ENCODE measurements around the gene RET.
"Not testable (repeated sequence)": the region's sequence is repeated elsewhere in the genome, so short reads cannot be mapped to it uniquely, and the experiment has no call there.

Gene RET

DNA sequence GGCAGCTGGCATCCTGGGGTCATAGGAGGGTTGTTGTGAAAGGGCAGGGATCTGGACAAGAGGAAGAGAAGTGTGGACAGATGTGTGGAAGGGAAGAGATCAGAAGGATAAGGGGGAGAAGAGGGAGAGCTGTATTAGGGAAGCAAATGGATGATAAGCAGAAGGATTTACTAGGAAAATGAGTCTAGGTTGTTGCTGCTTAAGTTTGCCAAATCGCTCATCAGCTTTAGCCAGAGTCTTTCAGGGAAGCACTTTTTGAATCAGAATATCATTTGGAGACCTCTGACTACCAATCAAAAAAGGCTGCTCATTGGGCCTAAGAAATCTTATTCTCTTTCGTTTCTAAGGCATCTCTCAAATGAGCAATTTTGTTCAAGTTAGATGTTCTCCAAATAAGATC lies 58.8 kb downstream of the RET start:
- no peak for DNase-seq (ENCODE audit: low read depth in 2 of 2)

DNA sequence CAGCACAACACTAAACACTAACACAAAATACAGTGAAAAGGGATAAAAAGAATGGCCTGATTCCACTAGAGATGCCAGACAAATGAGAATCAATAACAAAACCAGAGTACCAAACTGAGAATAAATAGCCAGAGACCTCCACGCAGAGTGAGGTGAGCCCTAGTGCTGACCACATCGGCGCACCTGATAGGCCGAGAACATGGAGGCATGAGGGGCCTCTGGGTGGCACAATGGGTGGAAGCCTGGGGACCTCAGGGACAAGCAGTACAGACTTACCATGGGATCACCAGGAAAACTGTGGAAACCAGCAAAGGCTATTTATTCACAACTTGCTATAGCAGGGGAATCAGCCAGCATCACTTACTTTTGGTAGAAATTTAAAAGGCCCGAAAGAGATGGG lies 59.6 kb downstream of the RET start:
- no peak for DNase-seq (ENCODE audit: low read depth in 2 of 2)

DNA sequence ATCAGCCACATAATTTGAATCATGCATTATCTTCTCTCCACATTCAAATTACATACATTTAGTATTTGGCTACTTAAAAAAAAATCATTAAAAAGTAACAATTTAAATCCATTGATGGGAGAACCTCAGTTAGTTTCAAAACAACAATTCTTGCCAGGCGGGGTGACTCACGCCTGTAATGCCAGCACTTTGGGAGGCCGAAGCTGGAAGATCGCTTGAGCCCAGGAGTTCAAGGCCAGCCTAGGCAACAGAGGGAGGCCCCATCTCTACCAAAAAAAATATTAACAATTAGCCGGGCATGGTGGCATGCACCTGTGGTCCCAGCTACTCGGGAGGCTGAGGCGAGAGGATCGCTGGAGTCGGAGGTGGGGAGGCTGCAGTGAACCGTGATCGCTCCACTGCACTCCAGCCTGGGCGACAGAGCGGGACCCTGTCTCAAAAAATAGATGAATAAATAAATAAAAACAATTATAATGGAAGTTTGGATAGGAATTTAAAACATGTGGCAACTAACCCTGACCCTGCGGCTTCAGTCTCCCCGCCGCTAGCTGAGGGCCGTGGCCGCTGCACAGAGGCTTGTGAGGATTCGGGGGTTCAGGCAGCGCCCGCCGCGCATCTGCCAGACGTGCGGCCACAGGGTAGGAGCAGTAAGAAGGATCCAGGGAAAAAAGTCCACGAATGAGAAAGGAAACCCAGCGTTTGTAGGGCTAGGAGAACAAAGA lies 60.3 kb downstream of the RET start:
- no peak for DNase-seq (ENCODE audit: low read depth in 2 of 2)

DNA sequence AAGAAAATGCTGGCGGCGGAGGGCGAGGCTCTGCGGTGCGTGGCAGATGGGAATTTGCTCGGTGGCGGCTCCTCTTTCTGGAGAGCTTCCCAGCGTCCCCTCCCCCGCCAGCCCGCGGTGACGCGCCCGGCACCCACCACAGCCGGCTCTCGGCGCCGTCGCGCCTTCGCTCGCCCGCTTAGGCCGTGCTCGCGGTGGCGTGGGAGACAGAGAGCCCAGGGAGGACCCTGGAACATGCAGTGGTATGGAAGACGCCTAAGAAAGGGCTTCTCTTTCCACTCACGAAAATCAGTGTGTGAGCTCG lies 60.8 kb downstream of the RET start:
- no peak for DNase-seq (ENCODE audit: low read depth in 2 of 2)

DNA sequence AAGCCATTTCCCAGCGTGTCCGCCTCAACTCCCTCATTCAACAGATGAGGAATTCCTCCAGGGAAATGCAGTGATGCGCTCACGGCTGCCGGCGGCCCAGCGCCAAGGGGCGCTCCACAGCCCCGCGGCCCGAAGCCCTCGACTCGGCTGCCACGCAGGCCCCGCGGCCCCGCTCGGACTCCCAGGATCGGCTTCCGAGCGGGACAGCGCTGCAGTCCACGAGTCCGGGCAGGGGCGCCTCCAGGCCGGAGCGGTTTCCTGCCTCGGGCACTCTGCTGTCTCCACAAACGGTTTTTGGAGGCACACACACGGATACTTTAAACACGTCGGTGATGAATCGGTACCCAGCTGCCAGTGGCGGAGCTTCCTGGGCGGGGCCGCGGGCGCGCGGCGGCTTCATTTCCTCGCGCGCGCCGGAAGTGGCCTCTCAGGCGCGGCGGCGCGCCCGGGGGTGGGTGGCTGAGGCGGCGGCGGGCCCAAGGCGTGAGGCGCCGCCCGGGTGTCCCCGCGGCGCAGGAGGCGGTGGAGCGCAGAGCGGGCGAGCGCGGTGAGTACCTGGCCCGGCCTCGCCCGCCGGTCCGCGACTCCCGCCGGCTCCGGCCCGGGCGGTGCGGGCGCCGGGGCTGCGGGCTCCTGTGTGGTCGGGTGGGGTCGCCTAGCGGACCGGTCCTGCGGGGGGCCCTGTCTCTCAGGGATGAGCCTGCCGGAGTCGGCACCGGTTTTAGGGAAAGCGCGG lies 61.3 kb downstream of the RET start, which contains the start of gene CSGALNACT2:
Gene CSGALNACT2 (plus strand): TSS at position 425 of the 736 bp plus-strand sequence. CDS start 16,705 bp downstream, outside the sequence.
- peak; percentile 63 to 75 for DNase-seq (ENCODE audit: low read depth in 2 of 2)

- DNase-seq (ENCODE audit: low read depth in 2 of 2), result no peak
Observed at GRCh38 chr10:43138757-43139241, 61.9 kb downstream of the RET start.

DNA sequence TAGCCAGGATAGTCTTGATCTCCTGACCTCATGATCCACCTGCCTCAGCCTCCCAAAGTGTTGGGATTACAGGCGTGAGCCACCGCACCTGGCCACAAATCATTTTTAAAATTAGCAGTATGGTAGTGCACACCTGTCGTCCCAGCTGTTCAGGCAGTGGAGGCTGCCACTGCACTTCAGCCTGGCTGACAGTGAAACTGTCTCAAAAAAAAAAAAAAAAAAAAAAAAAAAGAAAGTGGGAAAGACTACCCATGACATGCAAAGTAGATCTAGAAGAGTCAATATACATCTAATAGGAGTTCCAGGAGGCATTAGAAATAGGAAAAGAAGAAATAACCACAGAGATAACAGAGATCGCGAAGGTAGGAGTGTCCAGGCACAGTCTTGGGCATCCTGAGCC lies 64.6 kb downstream of the RET start:
- DNase-seq (ENCODE audit: low read depth in 2 of 2), result no peak

DNA sequence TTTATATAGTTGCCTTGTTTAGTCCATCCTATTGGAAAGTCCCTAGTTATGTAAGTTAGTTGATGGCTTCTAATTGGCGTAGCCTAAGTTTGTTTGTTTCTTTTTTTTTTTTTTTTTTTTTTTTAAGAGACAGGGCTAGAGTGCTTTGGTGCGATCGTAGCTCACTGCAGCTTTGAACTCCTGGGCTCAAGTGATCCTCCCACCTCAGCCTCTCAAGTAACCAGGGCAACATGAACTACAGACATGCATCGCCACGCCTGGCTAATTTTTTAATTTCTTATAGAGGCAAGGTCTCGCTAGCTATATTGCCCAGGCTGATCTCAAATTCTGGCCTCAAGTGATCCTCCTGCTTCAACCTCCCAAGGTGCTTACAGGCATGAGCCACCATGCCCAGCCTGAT lies 68.4 kb downstream of the RET start:
- DNase-seq (ENCODE audit: low read depth in 2 of 2), result no peak

DNA sequence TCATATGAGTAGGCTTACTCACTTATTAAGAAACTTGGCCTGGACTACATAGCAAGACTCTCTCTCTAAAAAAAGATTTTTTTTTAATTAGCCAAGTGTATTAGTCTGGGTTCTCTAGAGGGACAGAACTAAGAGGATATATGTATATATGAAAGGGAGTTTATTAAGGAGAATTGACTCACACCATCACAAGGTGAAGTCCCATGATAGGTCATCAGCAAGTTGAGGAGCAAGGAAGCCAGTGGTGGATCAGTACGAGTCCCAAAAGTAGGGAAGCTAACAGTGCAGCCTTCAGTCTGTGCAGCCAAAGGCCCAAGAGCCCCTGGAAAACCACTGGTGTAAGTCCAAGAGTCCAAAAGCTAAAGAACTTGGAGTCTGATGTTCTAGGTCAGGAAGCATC lies 69.1 kb downstream of the RET start:
- DNase-seq (ENCODE audit: low read depth in 2 of 2), result not testable (repeated sequence)

- no peak for DNase-seq (ENCODE audit: low read depth in 2 of 2)
Observed at GRCh38 chr10:43151371-43151770, 74.5 kb downstream of the RET start.

- DNase-seq (ENCODE audit: low read depth in 2 of 2), result no peak
Observed at GRCh38 chr10:43153901-43154300, 77.0 kb downstream of the RET start.

DNA sequence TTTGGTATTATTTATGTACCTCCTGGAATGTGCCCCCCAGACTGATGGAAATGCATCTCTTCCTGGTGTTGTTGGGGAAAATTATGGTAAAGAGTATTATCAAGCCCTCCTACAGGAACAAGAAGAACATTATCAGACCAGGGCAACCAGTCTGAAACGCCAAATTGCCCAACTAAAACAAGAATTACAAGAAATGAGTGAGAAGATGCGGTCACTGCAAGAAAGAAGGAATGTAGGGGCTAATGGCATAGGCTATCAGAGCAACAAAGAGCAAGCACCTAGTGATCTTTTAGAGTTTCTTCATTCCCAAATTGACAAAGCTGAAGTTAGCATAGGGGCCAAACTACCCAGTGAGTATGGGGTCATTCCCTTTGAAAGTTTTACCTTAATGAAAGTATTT lies 78.4 kb downstream of the RET start:
- DNase-seq (ENCODE audit: low read depth in 2 of 2), result no peak

DNA sequence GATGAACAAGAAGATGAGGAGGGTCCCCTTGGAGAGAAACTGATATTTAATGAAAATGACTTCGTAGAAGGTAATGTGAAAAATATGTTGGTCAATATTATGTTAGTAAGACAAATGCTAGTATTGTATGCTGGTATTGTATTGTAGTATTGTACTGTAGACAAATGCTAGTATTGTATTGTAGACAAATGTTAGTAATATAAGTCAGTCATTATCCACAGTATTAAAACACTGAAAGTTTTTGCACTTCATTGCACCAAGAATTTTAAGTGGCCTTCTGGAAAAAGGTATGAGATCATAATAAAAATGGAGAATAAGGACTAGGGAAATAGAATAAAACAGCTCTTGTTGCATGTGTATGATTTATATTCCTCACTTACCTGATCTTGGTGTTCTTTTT lies 78.9 kb downstream of the RET start:
- no peak for DNase-seq (ENCODE audit: low read depth in 2 of 2)

DNA sequence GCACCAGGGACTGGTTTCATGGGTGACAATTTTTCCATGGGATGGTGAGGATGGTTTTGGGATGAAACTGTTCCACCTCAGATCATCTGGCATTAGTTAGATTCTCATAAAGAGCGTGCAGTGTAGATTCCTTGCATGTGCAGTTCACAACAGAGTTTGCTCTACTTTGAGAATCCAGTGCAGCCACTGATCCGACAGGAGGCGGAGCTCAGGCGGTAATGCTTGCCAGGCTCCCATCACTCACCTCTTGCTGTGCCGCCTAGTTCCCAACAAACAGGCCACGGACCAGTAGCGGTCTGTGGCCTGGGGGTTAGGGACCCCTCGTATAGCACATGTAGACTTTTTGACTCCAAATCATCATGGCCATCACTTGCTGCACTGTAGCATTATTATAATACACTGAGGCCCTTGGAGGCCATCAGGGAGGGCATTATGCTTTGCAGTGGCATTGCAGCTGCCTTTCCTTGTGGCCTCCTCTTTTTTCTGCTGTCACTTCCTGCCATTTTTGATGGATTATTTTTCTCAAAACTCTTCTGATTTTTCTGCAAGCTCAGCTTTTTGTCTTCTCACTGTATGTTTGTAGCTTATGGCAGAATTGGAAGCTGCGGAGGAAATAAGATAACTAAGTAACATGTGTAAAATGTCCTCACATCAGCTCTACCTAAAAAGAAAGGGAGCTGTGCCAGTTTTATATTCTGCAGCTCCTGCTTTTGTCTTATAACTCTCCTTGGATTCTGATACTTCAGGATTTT lies 79.9 kb downstream of the RET start:
- no peak for DNase-seq (ENCODE audit: low read depth in 2 of 2)

DNA sequence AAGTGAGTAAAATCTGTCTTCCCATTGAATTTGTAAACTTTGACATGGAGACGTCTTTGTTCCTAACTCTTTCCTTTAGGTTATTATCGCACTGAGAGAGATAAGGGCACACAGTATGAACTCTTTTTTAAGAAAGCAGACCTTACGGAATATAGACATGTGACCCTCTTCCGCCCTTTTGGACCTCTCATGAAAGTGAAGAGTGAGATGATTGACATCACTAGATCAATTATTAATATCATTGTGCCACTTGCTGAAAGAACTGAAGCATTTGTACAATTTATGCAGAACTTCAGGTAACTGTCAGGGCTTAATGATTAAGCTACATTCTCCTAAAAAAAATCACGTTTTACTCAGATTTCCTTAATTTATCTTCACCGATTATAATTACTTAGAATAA lies 81.8 kb downstream of the RET start:
- DNase-seq (ENCODE audit: low read depth in 2 of 2), result no peak

DNA sequence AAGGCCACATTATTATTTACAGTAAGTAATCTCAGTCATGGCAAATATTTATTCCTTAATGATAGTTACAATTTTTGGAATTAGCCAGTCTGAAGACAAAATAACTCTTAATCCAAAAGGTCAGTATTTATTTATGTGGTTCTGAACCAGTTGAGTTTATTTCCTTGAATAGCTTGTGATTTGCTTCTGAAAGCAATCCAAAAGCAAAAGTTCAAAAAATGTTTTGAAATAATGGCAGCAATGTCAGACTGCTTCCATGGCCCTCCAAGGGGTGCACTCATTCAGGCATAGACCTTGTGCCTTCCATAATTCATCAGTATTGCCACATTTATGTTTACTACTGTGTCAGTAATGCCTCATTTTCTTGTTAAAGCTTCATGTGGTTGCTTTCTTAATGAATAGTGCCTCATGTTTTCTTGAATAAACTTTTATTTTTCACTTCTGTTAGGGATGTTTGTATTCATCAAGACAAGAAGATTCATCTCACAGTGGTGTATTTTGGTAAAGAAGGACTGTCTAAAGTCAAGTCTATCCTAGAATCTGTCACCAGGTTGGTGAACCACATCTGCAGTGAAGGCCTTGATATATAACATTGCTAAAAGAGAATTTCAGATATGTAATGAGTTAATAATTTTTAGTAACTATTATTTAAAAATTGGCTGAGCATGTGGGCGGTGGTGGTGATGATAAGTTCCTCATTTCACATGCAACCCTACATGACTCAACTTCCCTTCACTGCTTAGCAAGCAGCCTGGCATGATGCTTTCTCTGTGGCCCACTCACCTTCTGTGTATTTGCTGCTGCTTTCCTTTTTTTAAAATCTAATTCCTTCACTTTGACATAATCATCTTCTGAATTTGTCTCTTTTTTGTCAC lies 83.4 kb downstream of the RET start:
- DNase-seq (ENCODE audit: low read depth in 2 of 2), result no peak

DNA sequence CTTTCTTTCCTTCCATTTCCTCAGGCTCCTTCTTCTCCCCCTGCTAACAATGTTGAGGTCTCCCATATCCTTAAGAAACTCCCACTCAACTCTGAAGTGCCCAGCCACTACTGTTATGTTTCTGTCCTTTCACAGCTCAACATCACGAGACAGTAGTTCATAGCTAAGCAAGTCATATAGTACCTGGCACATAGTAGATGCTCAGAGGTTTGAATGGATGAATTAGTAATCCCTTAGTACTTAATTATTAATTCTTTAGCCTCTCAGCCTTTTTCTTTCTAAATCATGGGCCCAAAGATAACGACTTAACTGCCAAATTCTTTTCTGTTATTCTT lies 84.0 kb downstream of the RET start:
- DNase-seq (ENCODE audit: low read depth in 2 of 2), result no peak

DNA sequence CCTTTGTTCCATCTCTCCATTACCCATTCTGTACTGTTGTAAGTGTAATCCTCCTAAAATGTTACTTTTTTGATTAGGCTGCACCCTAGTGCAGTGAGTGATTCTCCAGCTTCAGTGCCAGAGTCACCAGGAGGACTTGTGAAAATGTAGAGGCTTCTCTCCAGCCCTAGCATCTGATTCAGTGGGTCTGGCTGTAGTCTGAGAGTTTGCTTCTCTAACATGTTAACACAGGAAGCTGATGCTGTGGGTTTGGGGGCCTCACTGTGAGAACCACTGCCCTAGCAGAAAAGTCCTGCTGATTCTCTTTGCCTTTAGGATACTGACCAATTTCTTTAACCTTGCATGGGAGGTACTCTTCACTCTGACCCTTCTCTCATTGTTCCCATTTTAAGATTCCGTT lies 85.7 kb downstream of the RET start:
- no peak for DNase-seq (ENCODE audit: low read depth in 2 of 2)

- DNase-seq (ENCODE audit: low read depth in 2 of 2), result no peak
Observed at GRCh38 chr10:43166207-43166879, 89.5 kb downstream of the RET start.

GRCh38 chr10:43166880-43167497 lies 90.1 kb downstream of the RET start:
- DNase-seq (ENCODE audit: low read depth in 2 of 2), result no peak

DNA sequence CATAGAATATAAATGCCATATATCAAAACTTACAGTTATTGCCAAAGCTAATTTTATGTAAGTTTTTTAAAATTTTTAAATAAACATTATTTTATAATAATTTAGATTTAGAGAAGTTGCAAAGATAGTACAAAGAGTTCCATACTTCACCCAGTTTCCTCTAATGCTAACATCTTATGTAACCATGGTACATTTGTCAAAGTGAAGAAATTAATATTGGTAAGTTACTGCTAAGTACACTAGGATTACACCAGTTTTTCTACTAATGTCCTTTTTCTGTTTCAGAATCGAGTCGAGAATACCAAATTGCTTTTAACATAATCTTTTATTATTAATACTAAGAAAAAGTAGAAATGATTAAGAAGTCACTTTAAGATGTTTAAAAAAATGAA lies 90.6 kb downstream of the RET start:
- no peak for DNase-seq (ENCODE audit: low read depth in 2 of 2)

All from stimulated activated CD4-positive, alpha-beta T cell treated with anti-CD3 and anti-CD28 coated beads, Interleukin-1b, Interleukin-23, amount 100 ng/mL, for 1 hour (primary cell).